ENCODE data around the gene SCGN.

DNA sequence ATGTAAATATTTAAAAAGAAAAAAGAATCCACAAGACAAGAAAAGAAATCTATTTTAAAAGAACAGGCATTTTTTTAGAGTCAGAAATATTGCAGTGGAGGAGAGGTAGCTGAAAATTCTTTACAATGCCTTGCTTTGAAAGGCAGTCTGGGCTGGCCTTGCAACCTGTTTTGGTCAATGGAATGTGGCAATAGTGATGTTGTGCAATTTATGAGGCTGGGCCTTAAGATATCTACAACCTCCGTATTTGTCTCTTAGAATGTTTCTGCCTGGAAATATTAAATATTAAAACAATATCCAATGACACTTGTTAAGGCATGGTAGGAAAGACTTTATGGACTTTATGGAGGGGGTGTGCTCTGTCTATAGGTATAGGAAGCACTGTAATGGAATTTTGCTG, 14.8 kb upstream of the SCGN start:
- TF ChIP-seq MYNN (tag by site-specific recombination; IDR thresholded peaks at IDR 0.05; ENCODE audit: borderline replicate concordance) (no peak), ZNF561 (tag by site-specific recombination; IDR thresholded peaks at IDR 0.05; ENCODE audit: borderline replicate concordance) (no peak), ZNF624 (tag by site-specific recombination; IDR thresholded peaks at IDR 0.05) (no peak), ZNF184 (tag by site-specific recombination; IDR thresholded peaks at IDR 0.05) (no peak), HOXC10 (CRISPR knock-in tag; IDR thresholded peaks at IDR 0.05) (no peak)
- TF ChIP-seq, protein P1, sequence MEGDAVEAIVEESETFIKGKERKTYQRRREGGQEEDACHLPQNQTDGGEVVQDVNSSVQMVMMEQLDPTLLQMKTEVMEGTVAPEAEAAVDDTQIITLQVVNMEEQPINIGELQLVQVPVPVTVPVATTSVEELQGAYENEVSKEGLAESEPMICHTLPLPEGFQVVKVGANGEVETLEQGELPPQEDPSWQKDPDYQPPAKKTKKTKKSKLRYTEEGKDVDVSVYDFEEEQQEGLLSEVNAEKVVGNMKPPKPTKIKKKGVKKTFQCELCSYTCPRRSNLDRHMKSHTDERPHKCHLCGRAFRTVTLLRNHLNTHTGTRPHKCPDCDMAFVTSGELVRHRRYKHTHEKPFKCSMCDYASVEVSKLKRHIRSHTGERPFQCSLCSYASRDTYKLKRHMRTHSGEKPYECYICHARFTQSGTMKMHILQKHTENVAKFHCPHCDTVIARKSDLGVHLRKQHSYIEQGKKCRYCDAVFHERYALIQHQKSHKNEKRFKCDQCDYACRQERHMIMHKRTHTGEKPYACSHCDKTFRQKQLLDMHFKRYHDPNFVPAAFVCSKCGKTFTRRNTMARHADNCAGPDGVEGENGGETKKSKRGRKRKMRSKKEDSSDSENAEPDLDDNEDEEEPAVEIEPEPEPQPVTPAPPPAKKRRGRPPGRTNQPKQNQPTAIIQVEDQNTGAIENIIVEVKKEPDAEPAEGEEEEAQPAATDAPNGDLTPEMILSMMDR (tag by site-specific recombination; IDR thresholded peaks at IDR 0.05), result no peak
- TF ChIP-seq, protein P2, sequence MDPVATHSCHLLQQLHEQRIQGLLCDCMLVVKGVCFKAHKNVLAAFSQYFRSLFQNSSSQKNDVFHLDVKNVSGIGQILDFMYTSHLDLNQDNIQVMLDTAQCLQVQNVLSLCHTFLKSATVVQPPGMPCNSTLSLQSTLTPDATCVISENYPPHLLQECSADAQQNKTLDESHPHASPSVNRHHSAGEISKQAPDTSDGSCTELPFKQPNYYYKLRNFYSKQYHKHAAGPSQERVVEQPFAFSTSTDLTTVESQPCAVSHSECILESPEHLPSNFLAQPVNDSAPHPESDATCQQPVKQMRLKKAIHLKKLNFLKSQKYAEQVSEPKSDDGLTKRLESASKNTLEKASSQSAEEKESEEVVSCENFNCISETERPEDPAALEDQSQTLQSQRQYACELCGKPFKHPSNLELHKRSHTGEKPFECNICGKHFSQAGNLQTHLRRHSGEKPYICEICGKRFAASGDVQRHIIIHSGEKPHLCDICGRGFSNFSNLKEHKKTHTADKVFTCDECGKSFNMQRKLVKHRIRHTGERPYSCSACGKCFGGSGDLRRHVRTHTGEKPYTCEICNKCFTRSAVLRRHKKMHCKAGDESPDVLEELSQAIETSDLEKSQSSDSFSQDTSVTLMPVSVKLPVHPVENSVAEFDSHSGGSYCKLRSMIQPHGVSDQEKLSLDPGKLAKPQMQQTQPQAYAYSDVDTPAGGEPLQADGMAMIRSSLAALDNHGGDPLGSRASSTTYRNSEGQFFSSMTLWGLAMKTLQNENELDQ (tag by site-specific recombination; IDR thresholded peaks at IDR 0.05; ENCODE audit: low read depth), result no peak
- TF ChIP-seq, protein P3, sequence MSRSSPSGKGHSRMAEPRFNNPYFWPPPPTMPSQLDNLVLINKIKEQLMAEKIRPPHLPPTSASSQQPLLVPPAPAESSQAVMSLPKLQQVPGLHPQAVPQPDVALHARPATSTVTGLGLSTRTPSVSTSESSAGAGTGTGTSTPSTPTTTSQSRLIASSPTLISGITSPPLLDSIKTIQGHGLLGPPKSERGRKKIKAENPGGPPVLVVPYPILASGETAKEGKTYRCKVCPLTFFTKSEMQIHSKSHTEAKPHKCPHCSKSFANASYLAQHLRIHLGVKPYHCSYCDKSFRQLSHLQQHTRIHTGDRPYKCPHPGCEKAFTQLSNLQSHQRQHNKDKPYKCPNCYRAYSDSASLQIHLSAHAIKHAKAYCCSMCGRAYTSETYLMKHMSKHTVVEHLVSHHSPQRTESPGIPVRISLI (tag by site-specific recombination; IDR thresholded peaks at IDR 0.05), result no peak
- TF ChIP-seq, protein P4, sequence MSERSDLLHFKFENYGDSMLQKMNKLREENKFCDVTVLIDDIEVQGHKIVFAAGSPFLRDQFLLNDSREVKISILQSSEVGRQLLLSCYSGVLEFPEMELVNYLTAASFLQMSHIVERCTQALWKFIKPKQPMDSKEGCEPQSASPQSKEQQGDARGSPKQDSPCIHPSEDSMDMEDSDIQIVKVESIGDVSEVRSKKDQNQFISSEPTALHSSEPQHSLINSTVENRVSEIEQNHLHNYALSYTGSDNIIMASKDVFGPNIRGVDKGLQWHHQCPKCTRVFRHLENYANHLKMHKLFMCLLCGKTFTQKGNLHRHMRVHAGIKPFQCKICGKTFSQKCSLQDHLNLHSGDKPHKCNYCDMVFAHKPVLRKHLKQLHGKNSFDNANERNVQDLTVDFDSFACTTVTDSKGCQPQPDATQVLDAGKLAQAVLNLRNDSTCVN (tag by site-specific recombination; optimal IDR thresholded peaks at IDR 0.05), result no peak
